ENCODE data around the gene NCOR2.

Gene NCOR2

DNA sequence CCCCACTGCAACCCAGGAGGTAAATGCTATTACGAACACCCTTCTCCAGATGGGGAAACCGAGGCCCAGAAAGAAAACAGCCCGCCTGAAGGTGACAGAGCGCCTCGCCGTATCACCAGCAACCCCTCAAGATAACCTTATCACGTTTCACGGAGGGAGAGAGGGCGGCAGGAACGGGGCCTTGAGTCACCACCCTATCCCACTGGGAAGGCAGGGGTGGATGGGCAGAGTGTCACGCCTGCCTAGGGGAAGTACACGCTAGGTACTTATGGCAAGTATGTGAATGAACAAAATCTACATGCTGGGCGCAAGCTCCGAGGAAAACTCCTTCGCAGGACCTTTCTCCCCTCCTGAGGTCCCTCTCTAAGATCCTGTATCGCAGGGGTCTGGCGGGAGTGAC is 17.8 kb downstream of the NCOR2 start:
- no peak overlapping the region for H3K27ac Mint-ChIP-seq
- H3K4me3 Mint-ChIP-seq = no peak overlapping the region
- ATAC-seq = no peak

DNA sequence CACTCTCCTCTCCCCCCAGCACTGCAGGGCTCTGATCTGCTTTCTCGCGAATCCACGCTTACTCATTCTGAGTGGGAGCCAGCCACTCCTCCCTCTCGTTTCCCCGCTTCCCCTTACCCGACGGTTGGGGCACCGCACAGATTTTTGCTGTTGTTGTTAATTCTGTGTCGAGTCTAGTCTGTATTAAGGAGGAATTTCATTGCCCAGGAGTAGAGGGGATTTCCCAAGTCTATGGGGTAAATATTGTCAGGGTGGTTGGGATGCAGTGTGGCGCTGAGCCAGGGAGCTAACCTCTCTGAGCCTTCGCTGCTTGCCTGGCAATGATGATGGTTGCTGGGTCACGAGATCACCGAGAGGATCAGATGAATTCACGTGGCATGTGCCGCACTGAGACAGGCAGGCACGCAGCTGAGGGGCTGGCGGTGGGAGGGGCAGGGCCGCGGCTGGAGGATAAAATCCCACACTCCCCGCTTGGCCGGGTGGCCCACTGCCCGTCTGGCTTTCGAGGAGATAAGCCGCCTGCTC is 18.5 kb downstream of the NCOR2 start:
- peak overlapping the region; percentile 11 for H3K4me3 Mint-ChIP-seq
- no peak for DNase-seq (ENCODE audit: low spot score in 2 of 2)
- no peak overlapping the region for H3K27ac Mint-ChIP-seq
- H3K36me3 Mint-ChIP-seq = peaks cover 6% of the 10 kb centered on the region
- H3K9me3 Mint-ChIP-seq = no peaks in the 10 kb centered on the region
- ATAC-seq = peak; percentile 20
- peaks cover 94% of the 10 kb centered on the region for H3K4me1 Mint-ChIP-seq

More for the DNA sequence above, 17.8 kb downstream of the NCOR2 start:
- peaks cover 97% of the 10 kb centered on the region for H3K4me1 Mint-ChIP-seq
- H3K36me3 Mint-ChIP-seq = peaks cover 6% of the 10 kb centered on the region
- no peaks in the 10 kb centered on the region for H3K9me3 Mint-ChIP-seq
- DNase-seq (ENCODE audit: low spot score in 2 of 2) = no peak

DNA sequence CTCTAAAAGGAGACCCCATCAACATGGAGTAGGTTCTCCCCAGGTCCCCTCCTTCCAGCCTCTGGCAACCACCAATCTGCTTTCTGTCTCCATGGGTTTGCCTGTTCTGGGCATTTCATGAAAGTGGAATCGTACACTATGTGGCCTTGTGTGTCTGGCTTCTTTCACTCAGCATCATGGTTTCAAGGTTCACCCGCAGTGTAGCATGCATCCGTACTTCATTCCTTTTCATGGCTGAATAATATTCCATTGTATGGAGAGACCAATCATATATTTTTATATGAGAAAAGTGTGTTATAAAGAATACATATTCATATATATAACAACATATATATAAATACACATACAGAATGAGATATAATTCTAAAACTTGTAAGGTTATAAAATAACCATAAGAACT is 19.8 kb downstream of the NCOR2 start:
- Mint-ChIP-seq H3K4me3 (no peak overlapping the region), H3K9me3 (no peaks in the 10 kb centered on the region), H3K36me3 (peaks cover 6% of the 10 kb centered on the region), H3K4me1 (peaks cover 88% of the 10 kb centered on the region), H3K27ac (no peak overlapping the region)
- no peak for DNase-seq (ENCODE audit: low spot score in 2 of 2)
- ATAC-seq = no peak

DNA sequence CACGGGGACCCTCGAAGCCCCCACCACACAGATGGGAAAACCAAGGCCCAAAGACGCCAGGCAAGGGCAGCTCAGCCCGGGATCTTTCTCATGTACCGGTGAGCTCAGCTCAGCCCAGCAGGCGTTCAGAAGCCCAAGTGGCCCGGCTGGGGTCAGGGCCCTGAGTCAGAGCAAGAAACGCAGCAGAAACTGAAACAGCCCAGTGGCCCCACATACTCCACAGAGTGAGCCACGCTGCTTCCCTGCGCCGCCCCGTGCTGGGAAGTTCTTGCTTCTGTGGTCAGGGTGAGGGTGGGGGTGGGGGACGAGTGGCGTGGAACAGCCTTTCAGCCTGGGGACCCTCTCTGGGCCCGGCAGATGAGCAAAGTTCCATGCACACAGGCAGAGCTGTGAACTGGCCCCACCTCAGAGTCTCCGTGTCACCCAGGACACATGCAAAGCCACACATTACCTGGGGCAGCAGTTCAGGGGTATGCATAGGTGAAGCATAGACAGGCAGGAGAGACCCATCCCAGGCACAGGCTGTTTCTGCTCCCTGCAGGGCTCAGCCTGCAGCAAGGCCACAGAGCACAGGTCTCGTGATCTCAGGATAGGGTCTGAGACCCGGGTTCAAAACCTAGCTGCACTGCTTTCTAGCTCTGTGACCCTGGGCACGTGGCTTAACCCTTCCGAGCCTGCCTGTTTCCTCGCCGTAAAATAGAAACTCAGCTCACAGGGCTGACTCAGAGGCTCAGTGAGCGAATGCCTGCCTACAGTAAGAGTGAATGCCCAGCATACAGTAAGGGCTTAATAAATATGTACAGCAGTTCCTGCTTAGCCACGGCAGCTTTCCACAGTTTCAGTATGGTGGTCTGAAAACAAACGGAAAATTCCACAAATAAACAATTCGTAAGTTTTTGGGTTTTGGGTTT is 21.6 kb downstream of the NCOR2 start:
- Mint-ChIP-seq H3K36me3 (peaks cover 6% of the 10 kb centered on the region), H3K4me1 (peaks cover 70% of the 10 kb centered on the region), H3K27ac (peak overlapping the region; percentile 58), H3K4me3 (peak overlapping the region; percentile 59), H3K9me3 (no peaks in the 10 kb centered on the region)
- ATAC-seq = peak; percentile 95
- peak; percentile 53 to 80 for DNase-seq (ENCODE audit: low spot score in 2 of 2)

DNA sequence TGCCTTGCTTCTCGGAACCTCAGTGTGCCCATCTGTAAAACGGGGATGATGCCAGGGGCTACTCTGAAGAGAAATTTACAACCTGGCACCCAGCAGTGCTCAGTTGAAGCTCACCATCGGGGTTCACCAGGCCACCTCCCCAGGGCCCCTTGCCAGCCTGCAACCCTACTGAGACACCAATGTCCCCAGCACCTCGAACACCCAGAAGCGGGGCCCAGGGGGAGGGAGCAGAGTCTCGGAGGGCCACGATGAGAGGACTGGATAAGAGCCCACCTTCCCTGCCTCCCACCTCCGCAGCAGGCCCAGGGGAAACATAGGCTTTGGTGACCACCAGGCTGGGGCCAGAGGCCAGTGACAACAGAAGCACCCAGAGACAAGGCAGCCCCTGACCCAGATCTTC is 22.4 kb downstream of the NCOR2 start:
- Mint-ChIP-seq H3K4me1 (peaks cover 65% of the 10 kb centered on the region), H3K4me3 (peak overlapping the region; percentile 59), H3K27ac (peak overlapping the region; percentile 58), H3K36me3 (peaks cover 6% of the 10 kb centered on the region), H3K9me3 (no peaks in the 10 kb centered on the region)
- DNase-seq (ENCODE audit: low spot score in 2 of 2) (no peak), ATAC-seq (no peak)

DNA sequence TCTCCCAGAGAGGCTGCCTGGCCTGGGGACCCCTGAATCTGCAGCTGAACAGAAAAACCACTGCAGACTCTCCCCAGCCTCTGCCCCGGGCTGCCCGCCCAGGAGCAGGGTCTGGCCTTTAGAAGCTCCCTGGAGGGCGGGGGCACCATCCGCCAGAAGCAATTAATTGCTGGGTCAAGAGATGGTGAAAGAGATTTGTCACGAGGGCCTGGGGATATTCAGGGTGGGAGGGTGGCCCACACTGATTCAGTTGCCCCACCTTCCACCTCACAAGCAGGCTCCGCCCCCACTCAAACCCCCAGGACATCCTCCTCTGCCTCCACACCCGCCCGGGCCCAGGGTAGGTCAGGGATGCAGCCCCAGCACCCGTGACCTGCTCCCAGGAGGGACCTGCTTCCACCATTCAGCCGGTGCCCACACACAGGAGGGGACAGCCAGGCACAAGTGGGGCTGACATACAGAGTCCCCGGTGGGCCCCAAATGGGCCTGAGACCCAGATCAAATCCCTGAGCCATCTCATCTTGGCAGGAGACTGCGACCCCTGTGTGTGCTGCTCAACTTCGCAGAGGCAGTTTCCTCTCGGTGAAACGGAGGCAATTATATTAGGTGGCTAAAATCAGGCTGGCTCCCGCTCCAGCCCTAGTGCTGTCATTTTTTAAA is 23.0 kb downstream of the NCOR2 start:
- no peaks in the 10 kb centered on the region for H3K9me3 Mint-ChIP-seq
- H3K36me3 Mint-ChIP-seq = peaks cover 6% of the 10 kb centered on the region
- no peak overlapping the region for H3K27ac Mint-ChIP-seq
- peak overlapping the region; percentile 59 for H3K4me3 Mint-ChIP-seq
- no peak for DNase-seq (ENCODE audit: low spot score in 2 of 2)
- peaks cover 65% of the 10 kb centered on the region for H3K4me1 Mint-ChIP-seq
- ATAC-seq = no peak

DNA sequence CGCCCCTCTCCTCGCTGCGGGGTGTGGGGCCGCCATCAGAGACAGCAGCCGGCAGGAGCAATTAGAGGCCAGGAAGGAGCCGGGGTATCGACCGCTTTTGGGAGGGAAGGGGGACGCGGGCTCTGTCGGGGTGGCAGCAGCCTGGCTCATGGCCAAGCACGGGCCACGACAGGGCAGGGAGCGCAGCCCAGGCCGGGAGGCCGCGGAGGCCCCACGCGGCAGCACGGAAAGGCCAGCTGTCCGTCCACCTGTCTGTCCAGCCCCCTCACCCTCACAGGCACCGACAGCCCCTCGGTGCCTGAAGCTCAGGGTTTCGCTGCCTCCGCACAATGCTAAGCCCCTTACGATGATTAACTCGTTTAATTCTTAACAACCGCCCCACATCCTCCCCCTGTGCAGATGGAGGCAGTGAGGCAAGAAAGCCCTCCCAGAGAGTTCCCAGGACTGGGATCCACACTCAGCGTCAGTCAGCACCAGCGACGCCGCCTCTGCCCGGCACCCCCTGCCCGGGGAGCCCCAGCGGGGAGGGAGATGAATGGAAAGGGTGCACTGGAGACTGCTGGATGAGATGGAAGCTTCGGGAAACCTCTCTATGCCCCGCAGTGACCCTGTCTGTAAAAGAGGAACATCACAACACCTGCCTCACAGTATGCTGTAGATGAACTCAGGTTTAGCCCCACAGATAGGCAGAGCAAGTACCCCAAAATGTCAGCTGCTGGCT is 23.7 kb downstream of the NCOR2 start:
- ATAC-seq (no peak), DNase-seq (ENCODE audit: low spot score in 2 of 2) (no peak)
- peak overlapping the region; percentile 37 for H3K27ac Mint-ChIP-seq
- peaks cover 3% of the 10 kb centered on the region for H3K36me3 Mint-ChIP-seq
- H3K4me3 Mint-ChIP-seq = no peak overlapping the region
- no peaks in the 10 kb centered on the region for H3K9me3 Mint-ChIP-seq
- peaks cover 64% of the 10 kb centered on the region for H3K4me1 Mint-ChIP-seq

DNA sequence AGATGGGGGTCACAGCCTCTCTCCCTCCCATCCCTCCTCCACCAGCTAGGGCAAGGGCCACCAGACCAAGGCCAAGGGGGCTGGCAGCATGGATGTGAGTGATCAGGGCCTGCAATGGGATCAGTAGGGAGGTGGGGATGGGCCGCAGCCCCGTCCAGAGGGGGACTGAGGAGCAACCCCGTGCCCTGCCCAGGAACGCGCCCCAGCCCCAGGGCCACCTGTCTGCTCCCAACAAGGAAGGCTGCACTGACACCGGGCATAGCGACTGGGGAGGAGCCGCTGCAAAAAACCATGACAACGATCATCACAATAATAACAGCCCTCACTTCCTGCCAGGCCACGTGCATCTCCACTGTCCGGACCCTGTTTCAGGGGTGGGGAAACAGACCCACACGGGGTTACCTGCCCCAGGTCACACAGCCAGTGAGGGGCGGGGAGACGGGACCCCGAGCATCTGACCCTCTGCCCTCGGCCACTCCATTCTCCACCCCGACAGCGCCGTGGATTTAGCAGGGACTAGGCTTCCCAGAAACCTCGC is 24.3 kb downstream of the NCOR2 start:
- ATAC-seq (no peak), DNase-seq (ENCODE audit: low spot score in 2 of 2) (no peak)
- H3K4me3 Mint-ChIP-seq = no peak overlapping the region
- H3K4me1 Mint-ChIP-seq = peaks cover 64% of the 10 kb centered on the region
- H3K27ac Mint-ChIP-seq = peak overlapping the region; percentile 37
- no peaks in the 10 kb centered on the region for H3K36me3 Mint-ChIP-seq
- H3K9me3 Mint-ChIP-seq = no peaks in the 10 kb centered on the region

DNA sequence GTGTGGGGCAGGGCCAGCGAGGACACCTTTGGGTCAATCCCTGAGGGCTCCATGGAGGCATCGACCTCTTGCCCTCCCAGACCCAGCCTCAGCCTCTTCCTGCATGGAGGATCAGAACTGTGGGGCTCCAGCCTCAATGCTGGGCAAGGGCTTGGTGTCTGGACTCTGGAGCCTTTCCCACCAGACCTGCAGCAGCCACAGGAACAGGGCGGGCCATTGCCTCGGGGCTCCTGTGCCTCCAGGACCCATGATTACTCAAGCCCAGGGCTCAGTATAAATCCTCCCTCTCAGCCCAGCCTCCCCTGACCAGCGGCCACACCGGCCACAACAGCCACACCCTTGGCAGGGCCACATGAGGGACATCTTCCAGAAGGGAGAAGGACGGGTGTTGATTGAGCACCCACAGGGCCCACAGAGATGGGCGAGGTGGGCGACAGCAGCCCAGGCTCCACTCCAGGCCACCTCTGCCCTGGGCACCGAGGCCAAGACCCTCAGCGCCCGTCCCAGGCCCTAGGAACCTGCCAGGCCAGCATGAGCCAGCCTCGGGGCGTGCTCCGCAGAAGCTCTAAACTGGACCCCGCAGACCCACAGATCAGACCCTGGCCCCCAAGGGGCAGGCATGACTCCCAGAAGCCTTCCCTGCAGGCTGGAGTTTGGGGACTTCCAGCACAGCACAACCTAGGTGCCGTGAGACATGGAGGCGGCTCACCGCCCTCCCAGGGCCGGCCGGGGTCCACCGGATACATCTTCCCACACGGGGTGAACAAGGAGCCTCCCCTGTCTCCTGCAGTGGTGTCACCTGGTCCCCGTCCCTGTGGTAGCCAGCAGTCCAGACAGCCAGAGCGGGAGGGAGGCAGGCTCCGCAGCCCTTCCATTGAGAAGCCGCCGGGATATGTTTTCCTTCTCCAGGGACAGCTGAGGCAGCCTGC is 25.1 kb downstream of the NCOR2 start:
- Mint-ChIP-seq H3K4me1 (peaks cover 63% of the 10 kb centered on the region), H3K9me3 (no peaks in the 10 kb centered on the region), H3K4me3 (no peak overlapping the region), H3K36me3 (no peaks in the 10 kb centered on the region), H3K27ac (no peak overlapping the region)
- ATAC-seq = no peak
- no peak for DNase-seq (ENCODE audit: low spot score in 2 of 2)

DNA sequence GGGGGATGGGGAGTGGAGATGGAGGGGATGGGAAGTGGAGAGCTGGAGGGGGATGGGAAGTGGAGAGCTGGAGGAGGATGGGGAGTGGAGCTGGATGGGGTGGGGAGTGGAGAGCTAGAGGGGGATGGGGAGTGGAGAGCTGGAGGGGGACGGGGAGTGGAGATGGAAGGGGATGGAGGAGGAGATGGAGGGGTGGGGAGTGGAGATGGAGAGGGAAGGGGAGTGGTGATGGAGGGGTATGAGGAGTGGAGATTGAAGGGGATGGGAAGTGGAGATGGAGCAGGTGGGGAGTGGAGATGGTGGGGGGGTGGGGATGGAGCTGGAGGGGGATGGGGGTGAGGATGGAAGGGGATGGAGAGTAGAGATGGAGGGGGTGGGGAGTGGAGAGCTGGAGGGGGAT is 26.1 kb downstream of the NCOR2 start:
- no peaks in the 10 kb centered on the region for H3K9me3 Mint-ChIP-seq
- H3K27ac Mint-ChIP-seq = no peak overlapping the region
- peaks cover 62% of the 10 kb centered on the region for H3K4me1 Mint-ChIP-seq

DNA sequence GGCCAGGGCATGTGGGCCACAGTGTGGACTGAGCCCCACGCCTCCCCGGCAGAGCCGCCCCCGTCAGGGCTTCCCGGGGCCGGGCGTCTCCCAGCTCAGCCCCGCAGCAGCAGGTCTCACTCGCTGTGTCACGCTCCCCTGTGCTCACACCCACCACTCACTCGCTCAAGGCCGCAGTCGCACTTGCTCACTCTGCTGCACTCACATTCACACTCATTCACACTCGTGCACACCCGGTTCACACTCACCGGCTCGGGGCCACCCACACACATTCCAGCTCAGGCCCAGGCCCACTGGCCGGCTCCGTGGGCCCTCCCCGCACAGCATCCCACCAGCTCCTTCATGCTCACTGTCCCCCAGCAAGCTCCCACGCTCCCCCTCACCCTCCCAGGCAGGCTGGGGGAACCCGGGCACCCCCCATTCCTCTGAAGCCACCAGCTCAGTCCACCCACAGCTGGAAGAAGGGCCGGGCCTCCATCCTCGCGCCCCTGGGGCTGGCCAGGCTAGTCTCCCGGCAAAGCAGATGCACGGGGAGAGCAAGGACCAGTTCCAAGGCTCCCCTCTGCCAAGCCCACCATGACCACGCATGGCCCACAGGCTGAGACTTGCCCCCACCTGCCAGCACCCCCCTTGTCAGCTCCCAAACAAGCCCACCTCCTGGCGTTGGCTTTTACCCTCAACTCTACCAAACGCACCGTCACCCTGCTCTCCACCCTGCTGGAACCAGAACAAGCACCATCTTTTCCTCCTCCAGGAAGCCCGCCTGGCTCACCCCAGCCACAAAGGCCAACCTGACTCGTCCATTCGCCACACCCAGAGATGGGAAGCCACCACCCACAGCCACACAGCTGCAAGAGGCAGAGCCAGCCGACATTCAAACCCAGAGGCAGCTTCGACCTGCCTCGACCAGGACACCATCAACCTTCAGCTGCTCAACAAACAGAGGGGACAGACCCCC is 28.0 kb downstream of the NCOR2 start:
- DNase-seq (ENCODE audit: low spot score in 2 of 2) (no peak), ATAC-seq (no peak)
- Mint-ChIP-seq H3K4me1 (peaks cover 47% of the 10 kb centered on the region), H3K27ac (peak overlapping the region; percentile 90), H3K36me3 (peaks cover 8% of the 10 kb centered on the region), H3K9me3 (no peaks in the 10 kb centered on the region), H3K4me3 (no peak overlapping the region)

More for the DNA sequence above, 26.1 kb downstream of the NCOR2 start:
- DNase-seq (ENCODE audit: low spot score in 2 of 2) = no peak
- no peaks in the 10 kb centered on the region for H3K36me3 Mint-ChIP-seq
- H3K4me3 Mint-ChIP-seq = no peak overlapping the region
- ATAC-seq = no peak

DNA sequence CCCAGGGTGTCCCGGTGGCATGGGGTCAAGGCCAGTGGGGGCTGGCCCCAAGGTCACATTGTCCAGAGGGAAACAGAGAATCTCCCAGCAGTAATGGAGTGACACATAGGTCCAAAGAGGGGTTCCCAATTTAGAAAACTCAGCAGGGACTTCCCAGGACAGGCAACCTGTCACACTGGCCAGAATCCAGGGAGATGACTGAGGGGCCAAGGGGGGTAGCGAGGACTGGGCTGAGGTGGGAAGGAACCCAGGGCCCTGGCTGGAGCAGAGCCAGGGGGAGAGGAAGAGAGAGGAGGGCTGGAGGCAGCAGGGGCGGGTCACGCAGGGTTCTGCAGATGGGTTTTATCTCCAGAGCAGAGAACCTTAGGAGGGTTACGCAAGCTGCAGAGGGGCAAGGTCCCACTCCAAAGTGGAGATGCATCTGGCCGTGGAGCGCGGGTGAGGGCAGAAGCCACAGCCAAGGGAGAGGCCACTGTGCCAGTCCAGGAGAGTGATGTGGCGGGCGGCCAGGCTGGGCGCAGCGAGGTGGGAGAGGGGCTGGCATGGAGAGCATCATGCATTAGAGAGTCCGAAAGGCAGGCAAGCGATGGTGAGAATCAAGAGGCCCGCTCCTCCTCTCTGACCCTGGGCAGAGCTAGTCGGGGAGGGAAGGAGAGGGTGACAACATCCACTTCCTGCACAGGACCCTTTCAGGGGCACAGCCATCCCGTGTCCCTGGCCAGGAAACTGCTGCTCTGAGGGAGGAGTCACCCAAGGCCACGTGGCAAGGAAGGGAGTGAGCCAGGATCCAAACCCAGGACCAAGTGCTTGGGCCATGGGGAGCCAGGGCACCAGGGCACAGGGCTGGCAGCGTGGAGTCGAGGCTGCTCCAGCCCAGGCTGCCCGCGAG is 29.0 kb downstream of the NCOR2 start:
- no peak for ATAC-seq
- Mint-ChIP-seq H3K27ac (peak overlapping the region; percentile 90), H3K4me1 (peaks cover 51% of the 10 kb centered on the region), H3K9me3 (no peaks in the 10 kb centered on the region), H3K36me3 (peaks cover 17% of the 10 kb centered on the region), H3K4me3 (no peak overlapping the region)
- DNase-seq (ENCODE audit: low spot score in 2 of 2) = no peak

All from stimulated activated effector memory CD8-positive, alpha-beta T cell treated with anti-CD3 and anti-CD28 coated beads, Interleukin-12 subunit alpha, Interleukin-12 subunit beta, amount 100 ng/mL, for 72 hours (primary cell).